Measurements from ENCODE around the gene ZNF672. TPM values are rescaled to one million over a fixed set of nuclear protein-coding genes. Genes with fewer than 3 reads are reported as not detected.

ZNF672 gene
- total and polyA plus RNA-seq, 2 experiments from 2014 or later = 10.3 to 39.7 TPM

GRCh38 chr1:248847956-248848561, 10.0 kb downstream of the ZNF672 start (continued):
- TF ChIP-seq ZNF462 (CRISPR knock-in tag; IDR thresholded peaks at IDR 0.05) (no peak), POLR2AphosphoS5 (IDR thresholded peaks at IDR 0.05; ENCODE audit: low read depth) (no peak), CREB1 (CRISPR knock-in tag; IDR thresholded peaks at IDR 0.05; ENCODE audit: low read depth) (no peak), ETS1 (IDR thresholded peaks at IDR 0.05) (no peak), ZNF114 (CRISPR knock-in tag; IDR thresholded peaks at IDR 0.05) (no peak)

- peaks cover 13% of the 10 kb centered on the region for H4K20me1 ChIP-seq (replicated peaks; ENCODE audit: insufficient read depth)
- Mint-ChIP-seq H3K4me3 (no peak overlapping the region), H3K4me1 (peaks cover 8% of the 10 kb centered on the region), H3K9me3 (no peaks in the 10 kb centered on the region; the same call in 2 of the 3 replicates), H3K36me3 (ENCODE audit: low read depth) (peaks cover 43% of the 10 kb centered on the region), H3K27ac (no peak overlapping the region), H3K27me3 (ENCODE audit: insufficient read depth, low read depth, poor library complexity) (peaks cover 18% of the 10 kb centered on the region)
- no peak for TF ChIP-seq NANOG (IDR thresholded peaks at IDR 0.05; ENCODE audit: borderline replicate concordance)
- TF ChIP-seq JUNB (IDR thresholded peaks at IDR 0.05; ENCODE audit: unreplicated experiment) = no peak
- no peak for TF ChIP-seq ZNF114 (CRISPR knock-in tag; IDR thresholded peaks at IDR 0.05)
- no peak; the same call in 1 of the 2 replicates for TF ChIP-seq POLR2AphosphoS5 (IDR thresholded peaks at IDR 0.05; ENCODE audit: low read depth)
- TF ChIP-seq REST (IDR thresholded peaks at IDR 0.05; ENCODE audit: unreplicated experiment) = no peak
- no peak for ATAC-seq
- no peaks in the 10 kb centered on the region for H3K79me2 ChIP-seq (replicated peaks; ENCODE audit: insufficient read depth)
- H3K27me3 ChIP-seq (ENCODE audit: insufficient read depth) = peaks cover 47% of the 10 kb centered on the region
- peaks cover 6% of the 10 kb centered on the region; the same call in 1 of the 2 replicates for H3K4me1 ChIP-seq (ENCODE audit: insufficient read depth)
- H3K27ac ChIP-seq (ENCODE audit: low read depth) = no peak overlapping the region
- H2AFZ ChIP-seq = no peak overlapping the region
- DNase-seq (ENCODE audit: low spot score) = no peak
- no peaks in the 10 kb centered on the region; the same call in 1 of the 2 replicates for H3K36me3 ChIP-seq (ENCODE audit: insufficient read depth)
- H3K9me2 ChIP-seq (ENCODE audit: insufficient read depth) = no peaks in the 10 kb centered on the region
- peaks cover 13% of the 10 kb centered on the region for H3F3A ChIP-seq (replicated peaks; ENCODE audit: low read depth)
- peak overlapping the region; percentile 89 for H3K4me2 ChIP-seq
- peak overlapping the region; percentile 68 for H3K4me3 ChIP-seq
Observed at GRCh38 chr1:248848602-248849001, 10.6 kb downstream of the ZNF672 start.
